NCI-H2196 (cell line): ENCODE results near the gene UBQLN4.
"Not testable (repeated sequence)": the region's sequence is repeated elsewhere in the genome, so short reads cannot be mapped to it uniquely, and the experiment has no call there.

Experiments
- DNase-seq: peaks from one replicate; lab custom pipeline; 2025; ENCODE audit not compliant: unreplicated experiment; lab: John Stamatoyannopoulos, UW

UBQLN4 gene

DNA sequence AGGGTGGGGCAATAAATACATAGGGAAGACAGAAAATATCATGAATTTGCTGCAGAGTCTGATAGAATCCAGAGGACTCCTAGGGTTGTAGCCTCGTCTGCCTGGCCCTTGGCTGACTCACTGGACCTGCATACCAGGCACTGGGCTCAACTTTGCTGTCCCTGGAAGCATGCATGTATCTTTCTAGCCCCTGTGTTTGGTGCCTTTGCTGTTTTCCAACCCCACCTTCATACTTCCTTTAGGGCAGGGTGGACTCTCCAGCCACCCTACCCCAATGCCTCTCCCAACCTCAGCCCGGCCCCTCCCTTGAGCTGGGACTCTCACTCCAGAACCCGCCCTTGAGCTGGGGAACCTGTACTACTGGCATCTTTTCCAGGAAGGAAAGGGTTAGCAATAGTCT lies 8.6 kb upstream of the UBQLN4 start:
- no peak for DNase-seq

GRCh38 chr1:156060937-156061636 lies 7.5 kb upstream of the UBQLN4 start, which contains the start of gene RAB25:
Gene RAB25 (plus strand): TSS chr1:156061160. CDS start chr1:156061401, 241 bp downstream.
- DNase-seq, result peak; percentile 77

- no peak for DNase-seq
Measured at GRCh38 chr1:156056326-156056849, 2.8 kb upstream of the UBQLN4 start.

DNA sequence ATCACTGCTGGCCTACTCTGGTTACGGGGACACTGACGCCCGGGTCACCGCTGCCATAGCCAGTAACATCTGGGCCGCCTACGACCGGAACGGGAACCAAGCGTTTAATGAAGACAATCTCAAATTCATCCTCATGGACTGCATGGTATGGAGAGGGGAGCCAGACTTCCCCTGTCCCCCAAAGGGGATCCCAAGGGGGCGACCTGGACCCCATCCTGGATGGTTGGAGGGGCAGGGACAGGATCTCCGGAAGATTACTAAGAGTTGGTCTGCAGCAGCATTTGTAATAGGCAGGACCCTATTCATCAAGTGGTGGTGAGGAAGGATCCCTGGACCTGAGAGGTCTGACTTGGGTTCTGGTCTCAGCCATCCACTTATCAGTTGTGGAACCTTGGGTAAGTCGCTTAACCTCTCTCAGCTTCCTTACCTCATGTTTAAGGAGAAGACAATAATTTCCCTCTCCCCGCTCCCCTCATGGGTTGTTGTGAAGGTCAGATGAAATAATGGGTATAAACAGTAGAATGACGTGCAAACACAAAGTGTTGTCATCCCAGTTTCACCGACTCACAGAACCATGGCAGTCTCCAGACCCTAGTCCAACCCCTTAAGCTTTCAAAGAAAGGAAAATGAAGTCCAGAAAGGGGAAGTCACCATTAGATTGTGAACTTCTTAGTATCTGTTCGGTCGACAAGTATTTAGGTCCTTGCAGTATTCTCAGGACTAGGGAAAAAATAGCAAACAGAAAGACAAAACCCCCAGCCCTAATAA lies 1.9 kb upstream of the UBQLN4 start:
- no peak for DNase-seq

DNA sequence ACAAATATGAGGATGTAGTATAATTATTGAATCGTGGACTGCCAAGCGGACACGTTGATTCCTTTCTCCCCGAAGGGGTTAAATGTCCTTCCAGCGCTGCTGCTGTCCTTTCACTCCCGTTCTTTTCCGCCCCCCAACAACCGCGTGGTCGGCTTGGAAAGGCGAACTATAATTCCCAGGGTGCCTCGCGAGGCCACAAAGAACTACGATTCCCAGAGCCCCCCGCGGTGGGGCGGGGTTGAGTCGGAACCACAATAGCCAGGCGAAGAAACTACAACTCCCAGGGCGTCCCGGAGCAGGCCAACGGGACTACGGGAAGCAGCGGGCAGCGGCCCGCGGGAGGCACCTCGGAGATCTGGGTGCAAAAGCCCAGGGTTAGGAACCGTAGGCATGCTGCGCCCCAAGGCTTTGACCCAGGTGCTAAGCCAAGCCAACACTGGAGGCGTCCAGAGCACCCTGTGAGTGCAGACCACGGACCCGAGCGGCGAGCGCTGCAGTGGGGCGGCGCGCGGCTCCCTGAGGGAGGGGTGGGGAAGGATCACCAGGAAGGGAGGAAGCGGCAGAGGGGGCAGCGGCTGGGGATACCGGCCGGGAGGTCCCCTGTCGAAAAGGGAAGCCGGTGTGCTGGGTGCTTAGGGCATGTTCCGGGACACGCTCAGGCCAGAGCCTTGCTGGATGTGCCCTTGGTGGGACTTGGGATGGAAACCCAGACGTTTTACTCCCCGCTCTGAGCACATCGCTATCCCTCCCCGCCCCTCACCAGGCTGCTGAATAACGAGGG lies 1.1 kb upstream of the UBQLN4 start, which contains the start of gene LAMTOR2:
Gene LAMTOR2, plus strand, starts transcription at position 283 of the 781 bp plus-strand sequence. Its CDS starts 108 bp downstream, at position 391.
- DNase-seq, result peak; percentile 97

DNA sequence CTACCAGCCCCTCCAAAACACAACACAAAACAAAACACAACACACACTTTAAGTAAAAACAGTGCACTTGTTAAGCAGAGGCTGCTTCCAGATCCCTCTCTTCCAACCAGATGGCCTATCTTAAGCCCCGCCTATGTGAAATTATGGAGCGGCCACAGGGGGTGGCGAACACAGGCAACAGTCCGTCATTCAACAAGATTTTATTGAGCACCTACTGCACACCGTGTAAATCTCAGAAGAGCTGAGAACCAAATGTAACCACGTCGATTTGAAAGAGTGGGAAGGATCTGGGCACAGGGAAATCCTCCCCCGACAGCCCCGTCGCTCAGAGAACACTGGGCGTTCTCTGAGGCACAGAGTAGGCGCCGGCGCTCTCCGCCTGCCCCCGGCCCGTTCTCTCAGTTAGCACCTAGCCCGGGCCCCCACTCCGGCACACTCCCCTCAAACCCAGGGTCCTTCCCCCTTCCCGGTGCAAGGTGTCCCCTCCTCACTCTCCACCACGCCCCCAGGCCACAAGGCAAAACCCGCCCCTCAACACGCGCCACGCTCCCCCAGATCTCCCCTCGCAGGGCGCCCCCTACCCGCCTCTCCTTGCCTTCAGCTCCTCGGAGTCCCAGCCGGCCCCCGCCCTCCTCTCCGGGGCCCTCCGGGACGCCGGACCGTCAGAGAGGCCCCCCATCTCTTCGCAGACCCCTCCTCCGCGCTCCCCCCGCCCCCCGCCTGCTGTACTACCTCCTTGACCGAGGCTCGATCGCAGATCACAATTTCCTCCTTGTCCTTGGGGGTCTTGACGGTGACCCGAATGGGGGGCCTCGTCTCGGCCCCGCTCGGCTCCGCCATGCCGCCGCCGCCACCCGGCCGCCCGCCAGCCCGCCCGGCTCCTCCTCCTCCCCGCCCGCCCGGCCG lies 483 bp downstream of the UBQLN4 start:
- peak; percentile 60 for DNase-seq

GRCh38 chr1:156051011-156051725 lies 2.4 kb downstream of the UBQLN4 start:
- no peak for DNase-seq

DNA sequence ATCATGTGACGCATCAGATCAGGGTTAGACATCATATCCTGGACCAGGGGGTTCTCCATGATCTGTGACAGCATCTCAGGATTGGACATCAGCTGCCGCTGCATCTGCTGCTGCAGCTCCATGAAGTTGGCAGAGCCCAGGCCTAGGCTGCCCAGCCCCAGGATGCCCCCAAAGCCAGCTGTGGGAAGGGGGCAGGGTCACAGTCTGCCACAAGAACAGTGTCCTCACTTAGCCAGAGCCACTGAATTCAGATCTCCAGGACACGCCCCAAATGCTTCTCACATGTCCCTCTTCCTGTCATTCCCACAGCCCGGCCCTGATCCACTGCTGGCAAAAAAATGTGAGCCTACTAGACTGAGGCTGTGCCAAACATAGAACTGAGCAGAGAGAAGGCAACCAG lies 3.2 kb downstream of the UBQLN4 start:
- DNase-seq, result no peak

- no peak for DNase-seq
Measured at GRCh38 chr1:156048663-156049258, 4.8 kb downstream of the UBQLN4 start.

- no peak for DNase-seq
Measured at GRCh38 chr1:156045076-156045475, 8.5 kb downstream of the UBQLN4 start.

GRCh38 chr1:156042828-156043227 lies 10.8 kb downstream of the UBQLN4 start:
- DNase-seq, result no peak

DNA sequence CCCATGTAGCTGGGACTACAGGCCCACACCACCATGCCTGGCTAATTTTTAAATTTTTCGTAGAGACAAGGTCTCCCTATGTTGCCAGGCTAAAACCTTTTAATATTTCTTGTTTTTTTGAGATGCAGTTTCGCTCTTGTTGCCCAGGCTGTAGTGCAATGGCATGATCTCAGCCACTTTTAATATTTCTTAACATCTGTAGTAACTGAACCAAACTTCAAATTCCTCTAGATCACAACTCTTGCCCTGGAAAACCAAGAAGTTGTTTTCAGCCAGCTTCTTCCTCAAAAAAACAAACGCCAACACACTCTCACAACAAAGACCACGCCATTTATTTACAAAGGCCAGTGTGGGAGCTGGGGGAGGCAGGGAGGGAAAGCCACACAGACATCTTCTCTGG lies 18.6 kb downstream of the UBQLN4 start:
- not testable (repeated sequence) for DNase-seq

GRCh38 chr1:156033011-156033410 lies 20.6 kb downstream of the UBQLN4 start:
- DNase-seq, result no peak

DNA sequence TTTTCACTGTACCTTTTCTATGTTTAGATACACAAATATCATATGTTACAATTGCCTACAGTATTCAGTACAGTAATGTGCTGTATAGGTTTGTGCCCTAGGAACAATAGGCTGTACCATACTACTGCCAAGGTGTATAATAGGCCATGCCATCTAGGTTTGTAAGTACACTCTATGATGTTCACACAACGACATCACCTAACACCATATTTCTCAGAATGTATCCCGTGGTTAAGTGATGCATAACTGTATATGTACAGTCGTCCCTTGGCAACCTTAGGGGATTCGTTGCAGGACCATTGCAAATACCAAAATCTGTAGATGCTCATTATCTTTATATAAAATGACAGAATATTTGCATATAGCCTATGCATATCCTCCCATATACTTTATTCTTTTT lies 27.0 kb downstream of the UBQLN4 start:
- DNase-seq, result no peak

DNA sequence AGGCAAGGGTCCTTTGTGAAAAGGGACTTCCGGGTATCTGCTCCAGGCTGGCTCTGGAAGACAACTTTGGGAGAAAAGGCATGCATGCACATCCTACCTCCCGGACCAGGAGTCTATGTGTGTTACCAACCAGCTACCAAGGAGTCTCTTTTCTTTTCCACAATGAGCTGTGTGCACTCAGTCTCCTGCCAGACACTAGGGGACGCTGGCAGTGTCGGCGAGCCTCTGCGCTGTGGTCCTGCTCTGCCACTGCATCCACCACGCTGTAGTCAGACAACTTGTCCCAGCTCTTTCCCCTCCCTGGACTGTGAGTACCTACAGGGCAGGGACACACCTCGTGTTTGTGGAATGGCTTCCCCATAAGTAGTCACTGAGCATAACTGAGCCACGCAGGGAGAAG lies 27.7 kb downstream of the UBQLN4 start:
- no peak for DNase-seq

GRCh38 chr1:156024801-156025200 lies 28.8 kb downstream of the UBQLN4 start:
- no peak for DNase-seq

DNA sequence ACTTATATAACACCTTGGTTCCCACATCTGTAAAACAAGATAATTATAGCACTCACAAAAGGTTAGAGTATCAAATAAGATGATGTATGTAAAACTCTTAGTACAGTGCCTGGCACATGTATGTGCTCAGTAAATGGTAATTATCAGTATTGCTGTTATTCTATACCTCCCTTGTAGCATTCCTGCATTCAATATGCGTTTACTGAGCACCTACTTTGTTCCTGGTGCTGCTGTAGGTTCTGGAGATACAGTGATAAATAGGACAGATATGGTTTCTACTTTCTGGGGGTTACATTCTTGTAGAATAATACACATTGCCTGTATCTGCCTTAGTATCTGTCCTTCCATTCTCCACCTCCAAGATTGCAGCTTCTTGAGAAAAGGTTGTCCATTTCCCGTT lies 31.6 kb downstream of the UBQLN4 start:
- DNase-seq, result no peak

DNA sequence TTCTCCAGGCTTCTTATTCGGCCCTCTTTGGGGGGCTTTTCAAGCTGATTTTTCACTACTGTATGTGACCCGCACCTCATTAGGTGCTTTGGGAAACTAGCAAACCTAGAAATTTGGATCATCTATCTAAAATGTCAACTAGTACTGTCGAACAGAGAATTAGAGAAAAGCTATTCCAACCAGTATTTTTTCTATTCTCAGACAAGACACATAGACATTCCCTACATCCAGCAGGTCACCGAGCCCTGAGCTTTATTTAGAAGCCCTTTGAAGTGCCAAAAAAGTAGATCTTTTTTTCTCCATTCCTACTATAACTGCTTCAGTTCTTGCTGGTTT lies 32.5 kb downstream of the UBQLN4 start:
- DNase-seq, result no peak
